ENCODE data around the gene DNAH6. TPM values are rescaled to one million over a fixed set of nuclear protein-coding genes. Genes with fewer than 3 reads are reported as not detected.

The DNAH6 gene
- total and polyA plus RNA-seq, 2 donors = 0.58 to 1.4 TPM

DNA sequence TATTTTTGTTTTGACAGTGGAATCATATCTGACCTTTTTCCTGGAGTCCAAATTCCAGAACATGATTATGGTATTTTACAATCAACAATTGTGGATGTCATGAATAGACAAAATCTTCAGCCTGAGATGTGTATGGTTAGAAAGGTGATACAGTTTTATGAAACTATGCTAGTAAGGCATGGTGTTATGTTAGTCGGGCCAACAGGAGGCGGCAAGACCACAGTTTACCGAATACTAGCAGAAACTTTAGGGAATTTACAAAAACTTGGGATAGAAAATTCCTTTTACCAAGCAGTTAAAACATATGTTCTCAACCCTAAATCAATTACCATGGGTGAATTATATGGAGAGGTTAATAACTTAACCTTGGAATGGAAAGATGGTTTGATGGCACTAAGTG lies 137.0 kb downstream of the DNAH6 start:
- no peaks in the 10 kb centered on the region for H3K4me1 ChIP-seq (ENCODE audit: insufficient read depth)
- H3K27ac ChIP-seq (ENCODE audit: low read depth) = no peak overlapping the region
- H3K36me3 ChIP-seq (ENCODE audit: insufficient read depth) = no peaks in the 10 kb centered on the region
- H3K4me3 ChIP-seq (ENCODE audit: low read depth, low read length) = no peak overlapping the region
- 90% methylated on average over 3 of the region's 3 CpGs for WGBS
- DNase-seq (ENCODE audit: extremely low spot score) = no peak

DNA sequence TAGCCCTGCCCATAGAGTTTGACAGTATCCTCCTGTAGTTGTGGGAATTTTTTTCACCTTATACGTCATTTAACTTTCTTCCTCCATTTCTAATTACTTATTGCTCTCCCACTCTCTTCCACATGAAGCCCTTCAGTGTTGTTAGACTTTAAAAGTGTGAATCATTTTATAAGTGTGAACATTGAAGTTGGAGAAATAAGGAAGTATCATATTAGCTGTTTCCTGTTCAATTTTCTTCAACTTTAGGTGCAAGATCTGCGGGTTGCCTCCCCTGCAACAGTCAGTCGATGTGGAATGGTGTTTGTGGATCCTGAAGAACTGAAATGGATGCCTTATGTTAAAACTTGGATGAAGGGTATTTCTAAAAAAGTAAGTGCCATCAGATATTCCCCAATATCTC lies 138.1 kb downstream of the DNAH6 start:
- no peaks in the 10 kb centered on the region for H3K36me3 ChIP-seq (ENCODE audit: insufficient read depth)
- no peaks in the 10 kb centered on the region for H3K4me1 ChIP-seq (ENCODE audit: insufficient read depth)
- 82% methylated on average over 3 of the region's 3 CpGs for WGBS
- H3K4me3 ChIP-seq (ENCODE audit: low read depth, low read length) = no peak overlapping the region
- H3K27ac ChIP-seq (ENCODE audit: low read depth) = no peak overlapping the region
- no peak for DNase-seq (ENCODE audit: extremely low spot score)

DNA sequence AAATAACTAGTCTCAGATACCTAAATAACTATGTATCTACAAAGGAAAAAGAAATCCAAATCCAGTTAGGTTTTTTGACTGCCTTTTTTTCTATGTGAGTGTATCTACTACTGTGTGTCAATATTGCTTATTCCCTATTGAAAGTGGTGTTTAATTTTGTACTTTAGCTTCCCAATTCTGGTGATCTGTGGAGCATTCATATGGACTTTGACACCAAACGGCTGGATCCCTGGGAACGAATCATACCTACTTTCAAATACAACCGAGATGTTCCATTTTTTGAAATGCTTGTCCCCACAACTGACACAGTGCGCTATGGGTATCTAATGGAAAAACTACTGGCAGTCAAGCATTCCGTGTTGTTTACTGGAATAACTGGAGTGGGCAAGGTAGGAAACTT lies 152.8 kb downstream of the DNAH6 start:
- no peak for DNase-seq (ENCODE audit: extremely low spot score)
- Histone ChIP-seq H3K4me1 (ENCODE audit: insufficient read depth) (no peaks in the 10 kb centered on the region), H3K4me3 (ENCODE audit: low read depth, low read length) (no peak overlapping the region), H3K27ac (ENCODE audit: low read depth) (no peak overlapping the region), H3K36me3 (ENCODE audit: insufficient read depth) (no peaks in the 10 kb centered on the region)
- WGBS = 89% methylated on average over 5 of the region's 5 CpGs

DNA sequence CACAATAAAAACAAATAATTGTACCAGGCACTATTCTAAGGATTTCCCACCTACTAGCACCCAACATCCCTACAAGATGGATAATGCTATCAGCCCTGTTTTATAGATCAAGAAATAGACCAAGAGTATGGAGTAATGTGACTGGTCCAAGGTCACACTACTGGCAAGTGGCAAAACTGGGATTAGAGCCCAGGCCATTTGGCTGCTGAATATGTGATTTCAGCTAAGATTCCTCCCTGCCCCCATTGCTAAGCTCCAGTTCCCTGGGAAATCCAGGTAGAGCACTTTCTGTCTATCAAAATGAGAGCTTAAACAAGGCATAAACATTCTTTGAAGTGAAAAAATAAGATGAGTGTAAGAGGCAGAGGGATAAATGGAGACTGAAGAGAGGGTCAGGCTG lies 157.8 kb downstream of the DNAH6 start:
- Histone ChIP-seq H3K4me1 (ENCODE audit: insufficient read depth) (no peaks in the 10 kb centered on the region), H3K4me3 (ENCODE audit: low read depth, low read length) (no peak overlapping the region), H3K27ac (ENCODE audit: low read depth) (no peak overlapping the region), H3K36me3 (ENCODE audit: insufficient read depth) (no peaks in the 10 kb centered on the region)
- DNase-seq (ENCODE audit: extremely low spot score) = no peak

DNA sequence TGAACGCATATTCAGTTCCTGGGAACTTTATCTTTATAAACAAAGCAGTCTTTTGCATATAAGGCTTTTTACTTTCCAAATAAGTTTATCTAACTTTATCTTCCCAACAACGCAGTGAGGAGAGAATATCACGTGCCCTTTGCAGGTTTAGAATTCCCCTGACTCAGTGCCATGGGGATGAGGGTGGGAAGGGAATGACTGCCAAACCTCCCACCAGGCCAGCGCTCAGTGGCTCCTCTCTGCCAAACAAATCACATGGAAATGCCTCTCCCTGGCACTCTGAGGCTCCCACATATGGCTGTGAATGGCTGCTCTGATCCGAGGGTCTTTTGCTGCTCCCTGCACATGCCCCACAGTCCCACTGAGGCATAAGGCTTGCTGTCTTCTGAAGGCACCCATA lies 158.3 kb downstream of the DNAH6 start:
- no peak for DNase-seq (ENCODE audit: extremely low spot score)
- WGBS = 37% methylated on average over 5 of the region's 5 CpGs
- H3K27ac ChIP-seq (ENCODE audit: low read depth) = no peak overlapping the region
- H3K4me3 ChIP-seq (ENCODE audit: low read depth, low read length) = no peak overlapping the region
- no peaks in the 10 kb centered on the region for H3K36me3 ChIP-seq (ENCODE audit: insufficient read depth)
- H3K4me1 ChIP-seq (ENCODE audit: insufficient read depth) = no peaks in the 10 kb centered on the region

DNA sequence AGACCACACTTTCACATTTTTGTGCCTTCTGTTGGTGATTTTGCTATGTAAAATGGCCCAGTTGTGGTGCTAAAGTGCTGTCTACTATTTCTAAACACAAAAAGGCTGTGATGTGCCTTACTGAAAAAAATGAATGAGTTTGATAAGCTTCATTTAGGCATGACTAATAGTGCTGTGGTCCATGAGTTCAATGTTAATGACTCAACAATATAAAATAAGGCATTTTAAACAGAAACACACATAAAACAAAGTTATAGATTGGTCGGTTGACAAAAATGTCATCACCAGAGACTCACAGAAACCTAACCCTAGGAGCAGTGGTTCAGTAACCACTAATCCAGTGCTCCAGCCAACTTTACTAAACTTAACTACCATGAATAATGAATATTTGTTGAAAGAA lies 160.0 kb downstream of the DNAH6 start:
- Histone ChIP-seq H3K4me3 (ENCODE audit: low read depth, low read length) (no peak overlapping the region), H3K4me1 (ENCODE audit: insufficient read depth) (no peaks in the 10 kb centered on the region), H3K36me3 (ENCODE audit: insufficient read depth) (no peaks in the 10 kb centered on the region), H3K27ac (ENCODE audit: low read depth) (no peak overlapping the region)
- WGBS = 67% methylated on average over 1 of the region's 1 CpG
- DNase-seq (ENCODE audit: extremely low spot score) = no peak

DNA sequence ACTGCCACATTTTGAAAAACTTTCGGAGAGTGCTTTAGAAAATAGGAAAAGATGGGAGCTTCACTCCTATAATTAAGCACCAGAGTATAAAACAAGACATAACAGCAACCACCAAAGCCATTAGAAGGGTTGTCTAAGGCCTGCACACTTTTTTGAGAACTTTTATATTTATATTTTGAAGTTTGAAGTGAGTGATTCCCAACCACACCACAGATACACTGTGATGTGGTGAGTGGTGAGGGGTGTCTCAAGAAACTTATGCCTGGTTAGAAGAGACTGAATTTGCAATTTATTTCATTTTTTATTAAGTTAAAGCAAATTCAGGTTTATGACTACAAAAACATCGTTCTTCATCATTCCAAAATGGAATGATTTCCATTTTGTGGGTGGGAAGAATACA lies 161.9 kb downstream of the DNAH6 start:
- no peak overlapping the region for H3K4me3 ChIP-seq (ENCODE audit: low read depth, low read length)
- no peak for DNase-seq (ENCODE audit: extremely low spot score)
- no peak overlapping the region for H3K27ac ChIP-seq (ENCODE audit: low read depth)
- H3K4me1 ChIP-seq (ENCODE audit: insufficient read depth) = no peaks in the 10 kb centered on the region
- WGBS = 86% methylated on average over 2 of the region's 2 CpGs
- H3K36me3 ChIP-seq (ENCODE audit: insufficient read depth) = no peaks in the 10 kb centered on the region

DNA sequence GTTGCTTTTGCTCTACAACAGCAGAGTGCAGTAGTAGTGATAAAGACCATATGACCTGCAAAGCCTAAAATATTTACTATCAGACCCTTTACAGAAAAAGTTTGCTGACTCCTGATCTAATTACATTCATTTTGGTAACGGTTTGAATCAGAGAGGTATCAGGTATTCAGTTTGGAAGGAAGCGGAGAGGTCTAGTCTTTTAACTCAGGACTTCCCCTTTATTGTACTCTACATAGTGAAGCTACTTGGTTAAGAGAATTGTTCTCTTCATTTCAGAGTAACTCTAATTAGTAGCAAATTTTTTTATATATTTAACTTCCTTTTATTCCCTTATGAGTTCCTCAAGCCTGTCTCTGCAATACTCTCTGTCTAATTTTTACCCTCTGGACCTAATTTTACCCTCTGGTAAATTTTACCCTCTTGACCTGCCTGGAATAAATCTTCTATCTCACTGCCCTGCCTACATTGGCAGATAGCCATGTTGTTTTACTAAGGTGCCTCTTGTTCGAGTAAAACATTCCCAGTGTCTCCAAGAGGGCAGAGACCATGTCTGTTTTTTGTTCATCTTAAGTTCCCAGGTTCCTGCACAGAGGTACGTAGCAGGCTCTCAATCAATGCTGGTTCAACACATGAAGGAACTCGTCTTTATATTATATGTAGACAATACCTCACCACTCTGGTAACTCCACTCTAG lies 170.6 kb downstream of the DNAH6 start:
- H3K4me3 ChIP-seq (ENCODE audit: low read depth, low read length) = no peak overlapping the region
- H3K27ac ChIP-seq (ENCODE audit: low read depth) = no peak overlapping the region
- H3K4me1 ChIP-seq (ENCODE audit: insufficient read depth) = no peaks in the 10 kb centered on the region
- H3K36me3 ChIP-seq (ENCODE audit: insufficient read depth) = no peaks in the 10 kb centered on the region
- 45% methylated on average over 5 of the region's 5 CpGs for WGBS
- no peak for DNase-seq (ENCODE audit: extremely low spot score)

DNA sequence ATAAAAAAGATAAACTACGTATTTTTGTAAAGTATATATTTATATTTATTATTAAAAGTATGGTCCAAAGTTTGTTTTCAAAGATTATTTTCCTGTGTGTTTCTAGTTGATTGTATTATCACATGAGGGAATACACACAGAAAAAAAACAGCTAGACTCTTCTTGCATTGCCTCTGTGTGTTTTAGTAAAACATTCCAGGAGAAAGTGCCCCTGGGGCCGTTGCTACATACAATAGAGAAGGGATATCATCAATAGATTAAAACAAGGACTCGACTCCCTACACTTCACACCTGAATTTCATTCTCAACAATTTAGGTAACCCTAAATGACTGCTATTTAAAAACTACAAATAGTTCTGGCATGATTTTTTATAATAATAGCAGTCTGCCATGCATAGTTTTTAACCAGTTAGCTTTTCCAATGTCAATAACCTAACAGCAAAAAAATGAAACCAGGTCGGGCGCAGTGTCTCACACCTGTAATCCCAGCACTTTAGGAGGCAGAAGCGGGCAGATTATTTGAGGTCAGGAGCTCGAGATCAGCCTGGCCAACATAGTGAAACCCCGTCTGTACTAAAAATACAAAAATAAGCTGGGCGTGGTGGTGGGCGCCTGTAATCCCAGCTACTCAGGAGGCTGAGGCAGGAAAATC lies 171.3 kb downstream of the DNAH6 start:
- WGBS = 80% methylated on average over 10 of the region's 10 CpGs

DNA sequence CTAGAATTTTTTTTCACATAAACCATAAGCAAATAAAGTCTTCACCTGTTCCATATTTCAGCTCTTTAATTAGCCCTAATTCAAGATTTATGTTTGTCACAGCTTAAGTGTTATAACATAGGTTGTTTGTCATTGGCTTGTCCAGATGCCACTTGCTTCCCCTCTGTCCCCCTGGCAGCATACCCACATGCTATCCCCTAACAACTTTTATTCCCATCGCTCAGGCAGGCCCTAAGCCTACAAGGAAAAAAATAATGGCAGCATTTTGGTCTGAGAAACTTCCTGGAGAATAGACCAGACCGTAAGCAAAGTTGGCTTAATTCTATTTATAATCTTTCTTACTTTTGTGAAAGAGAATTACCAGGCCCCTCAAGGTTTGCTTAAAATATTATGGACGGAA lies 173.9 kb downstream of the DNAH6 start:
- Histone ChIP-seq H3K4me1 (ENCODE audit: insufficient read depth) (no peaks in the 10 kb centered on the region), H3K27ac (ENCODE audit: low read depth) (no peak overlapping the region), H3K36me3 (ENCODE audit: insufficient read depth) (no peaks in the 10 kb centered on the region), H3K4me3 (ENCODE audit: low read depth, low read length) (no peak overlapping the region)
- DNase-seq (ENCODE audit: extremely low spot score) = no peak
- 70% methylated on average over 3 of the region's 3 CpGs for WGBS

More for the DNA sequence above, 171.3 kb downstream of the DNAH6 start:
- no peak overlapping the region for H3K27ac ChIP-seq (ENCODE audit: low read depth)
- H3K4me3 ChIP-seq (ENCODE audit: low read depth, low read length) = no peak overlapping the region
- H3K36me3 ChIP-seq (ENCODE audit: insufficient read depth) = no peaks in the 10 kb centered on the region
- DNase-seq (ENCODE audit: extremely low spot score) = no peak
- no peaks in the 10 kb centered on the region for H3K4me1 ChIP-seq (ENCODE audit: insufficient read depth)

DNA sequence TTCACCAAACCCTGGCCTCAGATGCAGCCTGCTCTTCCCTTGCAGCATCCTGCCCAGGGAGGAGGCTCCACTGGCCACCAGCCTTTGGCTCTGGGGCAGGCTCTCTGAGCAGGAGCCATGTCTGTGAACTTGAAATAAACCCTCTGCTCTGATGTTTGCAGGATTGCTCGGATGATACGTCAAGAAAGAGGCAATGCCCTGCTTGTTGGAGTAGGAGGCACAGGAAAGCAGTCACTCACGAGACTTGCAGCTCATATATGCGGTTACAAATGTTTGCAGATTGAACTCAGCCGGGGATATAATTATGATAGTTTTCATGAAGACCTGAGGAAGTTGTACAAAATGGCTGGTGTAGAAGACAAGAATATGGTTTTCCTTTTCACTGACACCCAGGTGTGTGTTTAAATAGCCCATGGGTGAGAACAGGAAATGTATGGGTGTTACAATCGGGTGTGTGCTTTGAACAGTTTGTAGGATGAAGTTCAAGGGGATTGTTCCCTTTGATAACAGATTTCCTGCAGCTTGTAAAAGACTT lies 177.9 kb downstream of the DNAH6 start:
- Histone ChIP-seq H3K4me3 (ENCODE audit: low read depth, low read length) (no peak overlapping the region), H3K4me1 (ENCODE audit: insufficient read depth) (no peaks in the 10 kb centered on the region), H3K27ac (ENCODE audit: low read depth) (no peak overlapping the region), H3K36me3 (ENCODE audit: insufficient read depth) (no peaks in the 10 kb centered on the region)
- no peak for DNase-seq (ENCODE audit: extremely low spot score)
- 52% methylated on average over 6 of the region's 6 CpGs for WGBS

DNA sequence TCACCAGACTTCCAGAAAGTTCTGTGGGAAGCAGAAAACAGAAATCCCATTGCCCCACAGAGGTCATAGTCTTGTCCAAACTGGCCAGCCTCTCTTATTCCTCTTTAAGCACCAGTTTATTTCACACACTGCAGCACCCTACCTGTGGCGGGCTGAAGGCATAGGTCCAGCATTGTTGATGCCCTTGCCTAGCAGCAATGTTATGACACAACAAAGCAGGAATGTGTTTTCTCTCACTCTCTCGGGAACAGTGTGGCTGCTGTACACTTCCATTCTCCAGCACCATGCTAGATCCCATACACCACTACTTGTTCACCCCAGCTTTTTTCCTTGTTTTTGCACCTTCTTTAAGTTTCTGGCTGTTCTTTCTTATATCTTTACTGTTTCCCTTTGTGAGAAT lies 181.6 kb downstream of the DNAH6 start:
- Histone ChIP-seq H3K4me3 (ENCODE audit: low read depth, low read length) (no peak overlapping the region), H3K27ac (ENCODE audit: low read depth) (no peak overlapping the region), H3K36me3 (ENCODE audit: insufficient read depth) (no peaks in the 10 kb centered on the region), H3K4me1 (ENCODE audit: insufficient read depth) (no peaks in the 10 kb centered on the region)
- DNase-seq (ENCODE audit: extremely low spot score) = no peak
- 74% methylated on average over 2 of the region's 2 CpGs for WGBS

DNA sequence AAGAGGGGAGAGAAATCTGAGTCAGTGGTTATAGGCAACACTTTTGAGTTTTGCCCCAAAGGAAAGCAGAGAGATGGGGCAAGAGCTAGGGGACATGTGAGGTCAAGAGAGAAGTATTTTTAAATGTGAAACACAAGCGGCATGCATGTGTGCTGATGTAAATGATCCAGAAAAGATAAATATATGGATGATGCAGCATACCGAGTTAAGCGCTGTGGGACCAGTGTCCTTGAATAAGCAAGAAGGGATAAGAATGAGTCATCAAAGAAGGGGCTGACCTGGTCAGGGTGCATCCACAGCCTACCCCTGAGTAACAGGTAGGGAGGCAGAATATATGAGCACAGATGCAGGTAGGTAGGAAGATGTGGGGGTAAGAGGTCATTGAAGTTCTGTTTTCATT lies 183.7 kb downstream of the DNAH6 start:
- 54% methylated on average over 3 of the region's 3 CpGs for WGBS
- H3K4me3 ChIP-seq (ENCODE audit: low read depth, low read length) = no peak overlapping the region

DNA sequence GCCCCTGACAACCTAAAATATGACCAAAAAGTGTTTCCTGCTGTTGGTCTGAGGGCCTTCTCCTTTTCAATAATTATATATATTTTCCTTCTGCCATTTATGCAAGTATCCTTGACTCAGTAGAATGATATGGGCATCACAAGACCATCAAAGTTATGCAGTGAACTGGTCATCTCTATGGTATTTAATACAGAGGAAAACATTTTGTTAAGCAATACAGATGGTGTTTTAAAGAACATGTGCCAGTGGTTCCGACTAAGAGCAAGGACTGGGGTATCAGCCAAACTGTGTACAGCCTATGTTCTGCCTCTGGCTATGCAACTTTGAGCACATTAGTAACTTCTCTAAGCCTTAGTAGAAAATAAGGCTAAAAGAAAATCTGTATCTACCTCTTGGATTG lies 185.6 kb downstream of the DNAH6 start:
- Histone ChIP-seq H3K4me1 (ENCODE audit: insufficient read depth) (no peaks in the 10 kb centered on the region), H3K27ac (ENCODE audit: low read depth) (no peak overlapping the region), H3K36me3 (ENCODE audit: insufficient read depth) (no peaks in the 10 kb centered on the region), H3K4me3 (ENCODE audit: low read depth, low read length) (no peak overlapping the region)
- 22% methylated on average over 1 of the region's 1 CpG for WGBS
- DNase-seq (ENCODE audit: extremely low spot score) = no peak

More for the DNA sequence above, 183.7 kb downstream of the DNAH6 start:
- DNase-seq (ENCODE audit: extremely low spot score) = no peak
- Histone ChIP-seq H3K4me1 (ENCODE audit: insufficient read depth) (no peaks in the 10 kb centered on the region), H3K27ac (ENCODE audit: low read depth) (no peak overlapping the region), H3K36me3 (ENCODE audit: insufficient read depth) (no peaks in the 10 kb centered on the region)
